K562 (cell line): ENCODE results near the gene BLOC1S4.

Source experiments
- CBX2 ChIP-seq: fragments of 200-600 bp; sonication (generic); IDR thresholded peaks from one replicate; pipeline ENCODE4 v1.6.1; 2012; ENCODE audit warnings: mild to moderate bottlenecking, low read length, inconsistent platforms; ENCODE audit not compliant: insufficient read depth, poor library complexity, severe bottlenecking
- DEAF1 ChIP-seq: fragments of 450-650 bp; formaldehyde crosslinking; IDR thresholded peaks from 2 replicates; pipeline ENCODE4 v1.4.0; 2020; ENCODE audit warnings: mild to moderate bottlenecking, moderate library complexity
- FOXA1 ChIP-seq: fragments of 450-650 bp; IDR thresholded peaks from 2 replicates; pipeline ENCODE4 v1.6.1; 2016; ENCODE audit warnings: mild to moderate bottlenecking, borderline replicate concordance
- FOXP1 ChIP-seq: sonication (generic); formaldehyde crosslinking; IDR thresholded peaks from 2 replicates; pipeline ENCODE4 v1.8.0; 2022; ENCODE audit warnings: mild to moderate bottlenecking, missing genetic modification reagents
- MAFF ChIP-seq: IDR thresholded peaks from 2 replicates; pipeline ENCODE4 v1.6.1; 2012; ENCODE audit warnings: low read length, improper control_type of control experiment
- MAX ChIP-seq: sonication (generic); formaldehyde crosslinking; IDR thresholded peaks from 2 replicates; pipeline ENCODE4 v1.9.0; 2022; ENCODE audit warnings: mild to moderate bottlenecking, missing genetic modification reagents
- ZBTB12 ChIP-seq: fragments of 250-450 bp; sonication (Bioruptor Pico); IDR thresholded peaks from 2 replicates; pipeline ENCODE4 v1.4.0; 2020

- TF ChIP-seq MAX (CRISPR knock-in tag), result peak; percentile 94
- TF ChIP-seq DEAF1 (CRISPR knock-in tag), result no peak
- TF ChIP-seq FOXP1, result peak; percentile 10; the same call in 1 of the 2 replicates
- no peak for TF ChIP-seq CBX2
- no peak for TF ChIP-seq ZBTB12 (CRISPR knock-in tag)
- no peak for TF ChIP-seq MAFF
- no peak for TF ChIP-seq FOXA1
Measured at GRCh38 chr4:6673660-6674499, 42.1 kb upstream of the BLOC1S4 start.
